ENCODE results near the gene ZNF562. TPM values are rescaled to one million over a fixed set of nuclear protein-coding genes. Genes with fewer than 3 reads are reported as not detected.

ZNF562 gene
- total RNA-seq, 1 experiment from 2014 or later: 31.8 TPM

GRCh38 chr19:9711815-9712214 is 36.9 kb upstream of the ZNF562 start:
- CTCF ChIA-PET: no interaction called here
- no peaks in the 10 kb centered on the region for H3K27me3 Mint-ChIP-seq (ENCODE audit: unreplicated experiment)
- H3K4me3 Mint-ChIP-seq (ENCODE audit: low read depth, unreplicated experiment): no peak overlapping the region
- no peaks in the 10 kb centered on the region for H3K36me3 Mint-ChIP-seq (ENCODE audit: insufficient read depth, unreplicated experiment)
- no peaks in the 10 kb centered on the region for H3K4me1 Mint-ChIP-seq (ENCODE audit: low read depth, unreplicated experiment)
- H3K9me3 Mint-ChIP-seq (ENCODE audit: low read depth, unreplicated experiment): peaks cover 13% of the 10 kb centered on the region
- DNase-seq: no peak
- TF ChIP-seq, protein P1, sequence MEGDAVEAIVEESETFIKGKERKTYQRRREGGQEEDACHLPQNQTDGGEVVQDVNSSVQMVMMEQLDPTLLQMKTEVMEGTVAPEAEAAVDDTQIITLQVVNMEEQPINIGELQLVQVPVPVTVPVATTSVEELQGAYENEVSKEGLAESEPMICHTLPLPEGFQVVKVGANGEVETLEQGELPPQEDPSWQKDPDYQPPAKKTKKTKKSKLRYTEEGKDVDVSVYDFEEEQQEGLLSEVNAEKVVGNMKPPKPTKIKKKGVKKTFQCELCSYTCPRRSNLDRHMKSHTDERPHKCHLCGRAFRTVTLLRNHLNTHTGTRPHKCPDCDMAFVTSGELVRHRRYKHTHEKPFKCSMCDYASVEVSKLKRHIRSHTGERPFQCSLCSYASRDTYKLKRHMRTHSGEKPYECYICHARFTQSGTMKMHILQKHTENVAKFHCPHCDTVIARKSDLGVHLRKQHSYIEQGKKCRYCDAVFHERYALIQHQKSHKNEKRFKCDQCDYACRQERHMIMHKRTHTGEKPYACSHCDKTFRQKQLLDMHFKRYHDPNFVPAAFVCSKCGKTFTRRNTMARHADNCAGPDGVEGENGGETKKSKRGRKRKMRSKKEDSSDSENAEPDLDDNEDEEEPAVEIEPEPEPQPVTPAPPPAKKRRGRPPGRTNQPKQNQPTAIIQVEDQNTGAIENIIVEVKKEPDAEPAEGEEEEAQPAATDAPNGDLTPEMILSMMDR (IDR thresholded peaks at IDR 0.05; ENCODE audit: unreplicated experiment): no peak
- intact Hi-C loops (cut with micrococcal nuclease; ENCODE audit: unreplicated experiment): no loop called here
- no TSS peak for BruUV-seq (replicated peaks)
- H3K27ac Mint-ChIP-seq (ENCODE audit: unreplicated experiment): no peak overlapping the region

DNA sequence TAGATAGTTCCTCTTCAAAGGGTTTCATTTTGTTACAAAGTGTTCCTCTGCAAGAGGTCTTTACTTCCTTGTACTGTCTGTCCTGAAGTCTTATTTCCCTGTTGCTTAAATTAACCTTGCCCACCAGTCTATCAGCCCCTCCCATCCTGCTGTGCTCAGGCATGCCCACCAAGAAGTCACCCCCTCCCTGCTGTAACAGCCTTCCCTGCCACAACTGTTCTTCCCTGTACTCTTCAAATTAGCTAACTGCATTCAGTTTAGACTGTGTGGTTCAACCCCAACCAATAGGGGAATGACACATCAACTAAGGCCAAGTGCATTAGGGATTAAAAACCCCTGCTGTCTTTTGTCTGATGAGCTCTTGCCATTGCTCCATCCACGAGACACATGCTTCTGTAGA is 34.4 kb upstream of the ZNF562 start:
- no peaks in the 10 kb centered on the region for H3K36me3 Mint-ChIP-seq (ENCODE audit: insufficient read depth, unreplicated experiment)
- BruUV-seq (replicated peaks): no TSS peak
- intact Hi-C loops (cut with micrococcal nuclease; ENCODE audit: unreplicated experiment): no loop called here
- no peak overlapping the region for H3K4me3 Mint-ChIP-seq (ENCODE audit: low read depth, unreplicated experiment)
- TF ChIP-seq, protein P1 (IDR thresholded peaks at IDR 0.05; ENCODE audit: unreplicated experiment): no peak
- peaks cover 10% of the 10 kb centered on the region for H3K9me3 Mint-ChIP-seq (ENCODE audit: low read depth, unreplicated experiment)
- H3K4me1 Mint-ChIP-seq (ENCODE audit: low read depth, unreplicated experiment): no peaks in the 10 kb centered on the region
- no peak for DNase-seq
- H3K27ac Mint-ChIP-seq (ENCODE audit: unreplicated experiment): no peak overlapping the region
- CTCF ChIA-PET: no interaction called here
- H3K27me3 Mint-ChIP-seq (ENCODE audit: unreplicated experiment): no peaks in the 10 kb centered on the region

DNA sequence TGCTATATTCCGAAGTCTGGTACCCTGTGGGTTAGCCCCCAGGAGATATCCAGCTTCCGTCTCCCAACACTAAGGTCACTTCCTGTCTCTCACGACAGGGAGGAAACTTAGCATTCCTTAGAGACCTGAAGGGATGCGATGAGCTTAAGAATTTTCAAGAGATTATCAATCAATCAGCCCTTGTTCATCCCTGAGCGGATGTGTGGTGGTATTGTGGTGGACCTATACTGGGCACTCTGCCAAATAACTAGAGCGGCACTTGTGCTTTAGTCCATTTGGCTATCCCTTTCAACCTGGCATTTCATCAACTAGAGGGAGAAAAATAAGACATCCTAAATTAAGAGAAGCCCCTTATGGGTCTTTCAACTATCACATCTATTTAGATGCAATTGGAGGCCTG is 30.9 kb upstream of the ZNF562 start:
- H3K4me3 Mint-ChIP-seq (ENCODE audit: low read depth, unreplicated experiment): no peak overlapping the region
- no peaks in the 10 kb centered on the region for H3K36me3 Mint-ChIP-seq (ENCODE audit: insufficient read depth, unreplicated experiment)
- BruUV-seq (replicated peaks): no TSS peak
- intact Hi-C loops (cut with micrococcal nuclease; ENCODE audit: unreplicated experiment): no loop called here
- DNase-seq: no peak
- CTCF ChIA-PET: interaction anchor here (0.6 kb wide), 1 partner anchor 248 kb away, joined by 3 read pairs; no protein-coding TSS in a partner anchor
- peaks cover 6% of the 10 kb centered on the region for H3K9me3 Mint-ChIP-seq (ENCODE audit: low read depth, unreplicated experiment)
- no peaks in the 10 kb centered on the region for H3K4me1 Mint-ChIP-seq (ENCODE audit: low read depth, unreplicated experiment)
- no peak overlapping the region for H3K27ac Mint-ChIP-seq (ENCODE audit: unreplicated experiment)
- H3K27me3 Mint-ChIP-seq (ENCODE audit: unreplicated experiment): no peaks in the 10 kb centered on the region
- TF ChIP-seq, protein P1 (IDR thresholded peaks at IDR 0.05; ENCODE audit: unreplicated experiment): no peak

DNA sequence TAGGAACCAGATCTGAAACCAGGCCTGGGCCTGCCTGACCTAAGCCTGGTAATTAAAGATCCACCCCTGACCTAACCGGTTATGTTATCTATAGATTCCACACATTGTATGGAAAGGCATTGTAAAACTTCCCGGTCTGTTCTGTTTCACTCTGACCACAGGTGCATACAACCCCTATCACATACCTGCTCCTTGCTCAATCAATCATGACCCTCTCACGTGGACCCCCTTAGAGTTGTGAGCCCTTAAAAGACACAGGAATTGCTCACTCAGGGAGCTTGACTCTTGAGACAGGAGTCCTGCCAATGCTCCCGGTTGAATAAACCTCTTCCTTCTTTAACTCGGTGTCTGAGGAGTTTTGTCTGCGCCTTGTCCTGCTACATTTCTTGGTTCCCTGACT is 27.3 kb upstream of the ZNF562 start:
- Mint-ChIP-seq H3K27me3 (ENCODE audit: unreplicated experiment) (no peaks in the 10 kb centered on the region), H3K4me1 (ENCODE audit: low read depth, unreplicated experiment) (no peaks in the 10 kb centered on the region), H3K36me3 (ENCODE audit: insufficient read depth, unreplicated experiment) (no peaks in the 10 kb centered on the region), H3K9me3 (ENCODE audit: low read depth, unreplicated experiment) (peaks cover 6% of the 10 kb centered on the region), H3K4me3 (ENCODE audit: low read depth, unreplicated experiment) (no peak overlapping the region), H3K27ac (ENCODE audit: unreplicated experiment) (no peak overlapping the region)
- intact Hi-C loops (cut with micrococcal nuclease; ENCODE audit: unreplicated experiment): no loop called here
- CTCF ChIA-PET: no interaction called here
- TF ChIP-seq, protein P1 (IDR thresholded peaks at IDR 0.05; ENCODE audit: unreplicated experiment): no peak
- no peak for DNase-seq
- no TSS peak for BruUV-seq (replicated peaks)
